T-helper 2 cell (primary cell): Measurements from ENCODE around the gene ATP13A5.

Source experiments
- DNase-seq, 5 experiments: peaks; one replicate each; pipeline versions ENCODE4 v3.0.0 to v3.0.0-alpha.2; 2012 to 2022
- total RNA-seq, 2 donors: gene quantifications; one replicate each; lab custom pipeline; 2026; lab: John Stamatoyannopoulos, UW

The ATP13A5 gene, protein sequence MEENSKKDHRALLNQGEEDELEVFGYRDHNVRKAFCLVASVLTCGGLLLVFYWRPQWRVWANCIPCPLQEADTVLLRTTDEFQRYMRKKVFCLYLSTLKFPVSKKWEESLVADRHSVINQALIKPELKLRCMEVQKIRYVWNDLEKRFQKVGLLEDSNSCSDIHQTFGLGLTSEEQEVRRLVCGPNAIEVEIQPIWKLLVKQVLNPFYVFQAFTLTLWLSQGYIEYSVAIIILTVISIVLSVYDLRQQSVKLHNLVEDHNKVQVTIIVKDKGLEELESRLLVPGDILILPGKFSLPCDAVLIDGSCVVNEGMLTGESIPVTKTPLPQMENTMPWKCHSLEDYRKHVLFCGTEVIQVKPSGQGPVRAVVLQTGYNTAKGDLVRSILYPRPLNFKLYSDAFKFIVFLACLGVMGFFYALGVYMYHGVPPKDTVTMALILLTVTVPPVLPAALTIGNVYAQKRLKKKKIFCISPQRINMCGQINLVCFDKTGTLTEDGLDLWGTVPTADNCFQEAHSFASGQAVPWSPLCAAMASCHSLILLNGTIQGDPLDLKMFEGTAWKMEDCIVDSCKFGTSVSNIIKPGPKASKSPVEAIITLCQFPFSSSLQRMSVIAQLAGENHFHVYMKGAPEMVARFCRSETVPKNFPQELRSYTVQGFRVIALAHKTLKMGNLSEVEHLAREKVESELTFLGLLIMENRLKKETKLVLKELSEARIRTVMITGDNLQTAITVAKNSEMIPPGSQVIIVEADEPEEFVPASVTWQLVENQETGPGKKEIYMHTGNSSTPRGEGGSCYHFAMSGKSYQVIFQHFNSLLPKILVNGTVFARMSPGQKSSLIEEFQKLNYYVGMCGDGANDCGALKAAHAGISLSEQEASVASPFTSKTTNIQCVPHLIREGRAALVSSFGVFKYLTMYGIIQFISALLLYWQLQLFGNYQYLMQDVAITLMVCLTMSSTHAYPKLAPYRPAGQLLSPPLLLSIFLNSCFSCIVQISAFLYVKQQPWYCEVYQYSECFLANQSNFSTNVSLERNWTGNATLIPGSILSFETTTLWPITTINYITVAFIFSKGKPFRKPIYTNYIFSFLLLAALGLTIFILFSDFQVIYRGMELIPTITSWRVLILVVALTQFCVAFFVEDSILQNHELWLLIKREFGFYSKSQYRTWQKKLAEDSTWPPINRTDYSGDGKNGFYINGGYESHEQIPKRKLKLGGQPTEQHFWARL
- total RNA-seq: 0 to 0.07 reads per million in 2 donors

DNA sequence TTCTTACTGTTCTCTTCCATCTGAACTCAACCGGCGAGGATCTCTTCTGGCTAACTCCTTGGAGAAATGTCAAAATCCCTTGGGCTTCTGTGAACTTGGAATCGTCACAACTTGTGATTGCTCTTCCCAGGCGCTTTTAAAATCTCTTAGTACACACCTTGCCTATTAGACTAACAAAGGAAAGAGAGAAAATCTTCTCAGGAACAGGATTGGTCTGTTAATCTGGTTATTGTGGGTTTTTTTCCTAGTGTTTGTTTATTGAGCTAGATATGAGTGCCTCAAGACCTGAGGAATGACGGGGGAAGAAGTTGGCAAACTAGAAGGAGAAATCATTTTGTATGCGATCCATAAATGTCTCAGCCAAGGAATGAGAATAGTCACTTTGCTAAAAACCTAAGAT is at the start of gene ATP13A5:
Gene ATP13A5 (minus strand): TSS at position 48 of the 400 bp plus-strand sequence. CDS start 28 bp downstream, at position 20.
- DNase-seq: no peak

DNA sequence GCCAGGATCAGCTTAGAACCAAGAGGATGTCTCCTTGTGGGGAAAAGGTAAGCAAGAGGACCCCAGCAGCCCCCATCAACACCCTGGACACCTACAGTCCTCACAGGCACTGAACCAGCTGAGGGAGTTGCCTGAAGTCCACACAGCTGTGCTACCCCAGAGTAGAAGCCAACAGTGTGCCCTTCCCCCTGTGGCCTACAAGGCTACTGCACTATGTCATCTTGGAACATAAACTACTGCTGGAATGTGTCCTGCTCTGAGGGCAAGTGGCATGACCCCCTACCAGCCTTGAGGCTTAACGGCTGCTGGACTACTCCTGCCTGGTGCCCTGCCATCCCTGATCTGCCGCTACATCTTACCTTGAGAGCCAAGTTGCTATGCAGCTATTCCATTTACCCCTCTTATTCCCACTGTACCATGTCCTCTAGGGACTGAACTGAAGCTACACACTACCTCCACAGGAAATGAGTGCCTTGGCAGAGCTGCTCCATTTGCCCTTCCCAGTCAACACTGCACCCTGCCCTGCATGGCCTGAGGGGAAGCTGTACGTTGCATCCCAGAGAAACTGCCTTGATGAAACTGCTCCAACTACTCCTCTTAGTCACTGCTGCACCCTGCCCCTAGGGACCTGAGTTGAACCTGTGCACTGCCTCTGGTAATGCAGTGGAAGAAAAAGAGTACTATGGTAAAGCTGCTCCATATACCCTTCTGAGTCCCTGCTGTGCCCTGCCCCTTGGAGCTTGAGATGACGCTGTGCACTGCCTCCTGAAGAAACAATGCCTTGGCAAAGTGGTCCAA is 40.2 kb upstream of the ATP13A5 start:
- DNase-seq: no peak

DNA sequence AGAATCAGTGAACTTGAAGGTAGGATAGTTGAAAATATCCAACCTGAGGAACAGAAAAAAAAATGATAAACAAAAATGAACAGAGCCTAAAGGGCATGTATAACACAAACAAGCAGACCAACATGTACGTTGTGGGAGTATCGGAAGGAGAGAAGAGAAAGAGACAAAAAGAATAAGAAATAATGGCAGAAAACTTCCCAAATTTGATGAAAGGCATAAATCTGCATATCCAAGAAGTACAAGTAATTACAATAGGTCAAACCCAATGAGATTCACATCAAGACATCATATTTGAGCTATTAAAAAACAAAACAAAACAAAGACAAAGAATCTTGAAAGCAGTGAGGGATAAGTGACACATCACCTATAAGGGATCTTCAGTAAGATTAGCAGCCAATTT is 38.1 kb upstream of the ATP13A5 start:
- no peak for DNase-seq

DNA sequence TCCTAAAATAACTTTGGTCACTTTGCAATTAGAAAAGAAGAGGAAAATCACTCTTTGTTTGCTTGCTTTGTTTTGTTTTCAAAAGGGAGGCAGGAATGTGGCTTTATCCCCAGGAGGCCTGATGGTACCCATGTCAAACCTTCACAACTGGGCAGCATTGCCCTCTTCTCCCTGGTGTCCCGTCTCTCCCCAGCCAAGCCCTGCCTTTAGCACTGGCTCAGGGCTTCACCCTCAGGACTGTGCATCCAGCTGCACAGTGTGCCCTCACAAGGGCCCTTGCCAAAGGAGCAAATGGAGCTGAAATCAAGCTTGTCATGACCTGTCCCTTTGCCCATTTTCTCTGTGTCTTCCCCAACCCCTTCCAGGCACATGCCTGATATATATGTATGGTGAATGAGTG is 29.1 kb upstream of the ATP13A5 start:
- no peak for DNase-seq

DNA sequence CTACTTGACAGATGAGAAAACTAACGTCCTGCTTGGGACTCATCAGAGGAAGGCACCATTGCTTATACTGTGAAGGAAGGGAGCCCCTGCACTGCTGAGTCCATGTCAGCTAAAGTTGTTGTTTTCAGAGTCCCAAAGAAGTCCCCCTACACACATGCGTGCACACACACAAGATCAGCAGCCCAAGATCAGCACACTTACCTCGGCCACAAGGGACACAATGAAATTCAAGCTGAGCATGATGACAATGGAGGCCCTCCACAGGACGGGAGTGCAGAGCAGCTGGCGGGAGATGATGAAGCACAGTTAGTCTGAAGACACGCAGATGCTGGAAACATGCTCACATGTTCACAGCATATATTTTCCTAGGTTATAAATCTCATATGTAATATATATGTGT is 28.6 kb upstream of the ATP13A5 start:
- no peak for DNase-seq

DNA sequence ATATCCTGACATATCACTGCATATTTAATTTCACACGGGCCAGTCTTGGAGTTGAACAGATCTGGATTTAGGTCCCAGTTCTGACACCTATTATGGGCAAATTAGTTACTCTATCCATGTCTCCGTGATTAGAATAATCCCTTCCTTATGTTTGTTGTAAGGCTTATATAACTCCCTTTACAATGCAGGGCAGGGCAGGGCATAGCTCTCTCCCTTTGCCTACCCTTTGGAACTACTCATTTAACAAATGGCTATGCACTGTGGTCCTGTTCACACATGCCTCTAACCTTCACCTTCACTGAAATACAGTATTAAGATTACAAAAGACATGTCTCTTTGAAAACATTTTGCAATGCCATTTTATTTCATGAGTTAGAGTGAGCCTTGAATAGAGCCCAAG is 24.8 kb upstream of the ATP13A5 start:
- DNase-seq: no peak

DNA sequence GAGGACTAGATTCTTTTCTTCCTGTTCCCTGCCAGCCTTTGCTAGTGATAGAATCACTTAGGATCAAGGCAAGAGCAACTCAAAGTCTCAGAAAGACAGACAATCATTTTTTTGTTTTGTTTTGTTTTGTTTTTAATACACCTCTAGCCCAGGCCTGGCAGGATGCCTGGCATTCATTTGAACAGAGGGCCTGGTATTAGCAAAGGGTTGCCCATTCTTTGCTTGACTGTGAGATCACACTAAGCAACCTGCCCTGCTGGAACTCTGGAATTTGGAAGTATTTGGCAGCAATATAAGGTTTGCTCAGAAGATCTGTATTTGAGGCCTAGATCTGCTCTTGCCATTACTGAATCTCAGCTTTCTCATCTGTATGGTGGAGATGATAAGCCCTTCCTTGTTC is 21.8 kb upstream of the ATP13A5 start:
- no peak for DNase-seq

DNA sequence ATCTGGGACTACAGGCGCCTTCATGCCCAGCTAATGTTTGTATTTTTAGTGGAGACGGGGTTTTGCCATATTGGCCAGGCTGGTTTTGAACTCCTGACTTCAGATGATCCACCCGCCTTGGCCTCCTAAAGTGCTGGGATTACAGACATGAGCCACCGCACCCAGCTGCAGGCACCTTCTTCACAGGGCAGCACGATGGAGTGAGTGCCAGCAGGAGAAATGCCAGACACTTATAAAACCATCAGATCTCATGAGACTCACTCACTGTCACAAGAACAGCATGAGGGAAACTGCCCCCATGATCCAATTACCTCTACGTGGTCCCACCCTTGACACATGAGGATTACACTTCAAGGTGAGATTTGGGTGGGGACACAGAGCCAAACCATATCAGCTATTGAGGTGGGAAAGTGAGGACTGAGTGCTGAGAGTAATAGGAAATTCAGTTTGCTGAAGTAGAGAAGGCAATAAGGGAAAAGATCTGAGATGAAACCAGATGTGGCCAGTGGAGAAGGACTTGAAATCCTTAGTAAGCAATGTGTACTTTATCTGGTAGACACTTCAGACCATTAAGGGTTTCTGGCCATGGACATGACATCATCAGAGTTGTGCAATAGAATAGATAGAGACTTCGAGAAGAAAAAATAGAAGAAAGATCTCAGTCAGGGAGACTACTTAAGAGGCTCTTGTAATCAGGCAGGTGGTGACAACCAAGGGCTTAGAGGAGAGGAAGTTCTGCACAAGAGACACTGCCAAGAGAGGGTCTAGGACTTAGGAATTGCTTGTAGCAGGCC is 18.1 kb upstream of the ATP13A5 start:
- DNase-seq: no peak

DNA sequence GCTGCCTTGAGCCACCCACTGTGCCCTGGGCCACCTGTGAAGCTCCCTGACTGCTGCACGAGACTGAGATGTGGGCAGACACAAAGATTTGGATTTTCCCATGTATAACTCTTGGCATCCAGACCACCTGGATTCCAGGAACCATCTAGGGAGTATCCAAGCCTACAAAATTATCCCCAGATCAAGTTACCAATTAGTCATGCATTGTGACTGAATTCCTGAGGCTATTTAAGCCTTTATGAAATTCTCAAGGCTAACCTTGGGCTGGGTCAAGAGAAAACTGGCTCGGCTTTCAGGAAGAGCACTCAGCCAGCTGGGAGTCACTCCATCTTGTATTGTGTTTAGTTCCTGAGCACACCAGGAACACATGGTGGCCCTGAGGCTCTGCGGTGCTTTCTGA is 13.3 kb upstream of the ATP13A5 start:
- no peak for DNase-seq

DNA sequence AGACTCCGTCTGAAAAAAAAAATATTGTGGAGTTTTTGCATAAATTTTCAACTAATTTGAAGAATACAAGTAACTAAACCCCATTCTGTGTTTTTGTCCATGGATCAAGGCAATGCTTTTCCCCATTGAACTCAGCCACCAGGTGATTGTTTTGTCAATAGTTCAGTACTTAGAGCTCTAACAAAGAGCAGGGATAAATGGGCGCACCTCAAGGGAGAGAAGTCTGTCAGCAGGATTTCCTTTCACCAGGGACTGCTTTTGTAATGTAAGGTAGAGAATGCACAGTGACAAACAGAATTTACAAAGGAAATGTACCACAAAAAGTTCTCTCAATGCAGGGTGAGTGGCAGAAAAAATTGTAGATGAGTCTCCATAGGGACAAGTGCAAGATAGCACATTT is 10.8 kb upstream of the ATP13A5 start:
- DNase-seq: no peak

DNA sequence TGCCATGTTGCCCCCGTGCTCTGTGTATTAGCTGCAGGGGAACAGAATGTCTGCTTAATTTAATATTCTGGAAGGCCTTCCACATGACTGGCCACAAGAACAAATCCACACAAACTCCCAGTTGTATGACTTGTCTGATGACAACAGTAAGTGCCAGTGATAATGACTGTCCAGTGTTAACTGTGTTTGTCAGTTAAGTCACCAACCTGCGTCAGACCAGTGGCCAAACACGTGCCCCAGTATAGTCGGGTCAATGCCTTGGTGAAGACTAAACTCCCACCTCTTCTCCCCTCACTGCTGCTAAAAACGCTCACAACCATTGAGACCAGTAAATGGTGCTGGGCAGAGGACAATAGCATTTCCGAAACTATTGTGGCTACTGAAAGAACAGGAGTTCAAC is 9.8 kb upstream of the ATP13A5 start:
- DNase-seq: no peak

DNA sequence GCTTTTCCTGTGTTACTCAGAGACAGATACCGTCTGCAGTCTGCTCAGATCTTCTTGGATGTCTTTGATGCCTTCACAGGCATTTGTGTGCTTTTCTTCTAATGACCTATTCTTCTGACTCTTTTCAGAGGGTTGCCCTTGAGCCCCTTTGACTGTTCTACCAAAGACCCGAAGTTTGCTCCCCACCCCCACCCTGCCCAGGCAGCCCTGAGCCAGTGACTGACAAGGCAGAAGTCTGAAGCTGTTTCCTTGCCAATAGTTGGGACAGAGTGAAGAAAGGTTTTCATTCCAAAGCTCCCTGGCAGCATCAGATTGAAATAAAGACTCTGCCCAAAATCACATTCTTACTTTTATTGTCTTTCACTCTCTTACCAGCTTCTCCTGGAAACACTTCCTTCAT is 9.0 kb upstream of the ATP13A5 start:
- no peak for DNase-seq

DNA sequence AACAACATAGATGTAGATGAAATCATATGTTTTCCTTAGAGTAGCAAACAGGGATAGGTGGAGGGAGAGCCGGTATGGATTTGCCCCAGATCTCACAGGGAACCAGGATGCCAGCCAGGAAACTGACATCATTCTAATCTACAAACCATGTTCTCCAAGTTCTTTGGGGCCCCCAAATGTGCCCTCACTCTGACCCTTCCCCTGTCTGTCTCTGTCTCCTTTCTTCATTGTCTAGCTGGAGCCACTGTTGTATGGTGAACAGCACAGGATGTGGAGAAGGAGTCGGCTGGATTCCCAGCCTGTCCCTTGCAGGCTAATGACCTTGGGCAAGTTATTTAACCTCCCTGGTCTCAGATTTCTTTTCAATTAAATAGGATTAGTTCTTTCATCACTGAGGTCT is 962 bp downstream of the ATP13A5 start:
- DNase-seq: no peak

DNA sequence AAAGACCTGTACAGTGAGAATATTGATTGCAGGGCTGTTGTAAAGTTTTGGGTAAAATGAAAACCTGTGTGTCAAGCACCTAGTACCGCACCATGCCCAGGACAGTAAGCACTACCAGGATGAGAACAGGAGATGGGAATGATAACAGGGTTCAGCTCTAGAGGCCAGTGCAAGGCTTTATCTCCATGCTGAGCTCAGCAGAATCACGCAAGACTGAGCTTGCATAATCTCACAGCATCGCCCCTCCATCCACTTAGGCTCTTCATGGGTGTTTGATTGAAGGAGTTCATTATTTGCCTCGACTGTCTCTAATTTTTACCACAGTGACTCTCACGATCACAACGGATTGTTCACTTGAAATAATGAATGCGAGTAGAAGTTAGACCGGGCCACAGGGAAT is 2.9 kb downstream of the ATP13A5 start:
- DNase-seq: no peak

DNA sequence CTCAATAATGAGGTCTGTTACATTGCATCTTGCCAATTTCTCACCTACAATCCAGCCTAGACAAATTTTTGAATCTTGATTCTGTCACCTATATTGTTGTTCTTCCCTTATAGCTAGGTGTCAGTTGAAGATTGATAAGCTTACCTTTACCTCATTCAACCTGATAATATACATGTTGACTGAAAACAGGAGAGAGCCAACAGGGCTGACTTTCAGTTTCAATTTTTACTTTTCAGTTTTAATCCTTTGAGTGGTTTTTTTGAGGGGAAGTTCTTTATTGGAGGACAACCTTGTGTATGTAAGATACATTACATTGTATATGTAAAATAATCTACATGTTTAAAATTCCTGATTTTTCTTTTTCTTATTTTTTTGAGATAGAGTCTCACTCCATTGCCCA is 5.8 kb downstream of the ATP13A5 start:
- DNase-seq: peak in 1 of 5 experiments; percentile 30

DNA sequence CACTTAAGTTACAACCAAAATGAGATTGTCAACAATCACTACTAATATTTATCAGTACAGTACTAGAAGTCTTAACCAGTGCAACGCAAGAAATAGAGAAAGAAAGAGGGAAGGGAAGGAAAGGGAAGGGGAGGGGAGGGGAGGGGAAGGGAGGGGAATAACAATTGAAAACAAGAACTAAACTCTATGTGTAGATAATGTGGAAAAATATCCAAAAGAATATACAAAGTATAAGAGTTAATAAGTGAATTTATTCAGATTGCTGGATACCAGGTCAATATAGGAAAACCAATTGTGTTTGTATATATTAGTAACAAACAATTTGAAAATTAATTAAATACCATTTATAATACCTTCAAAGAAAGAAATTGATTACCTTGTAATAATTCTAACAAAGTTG is 10.7 kb downstream of the ATP13A5 start:
- no peak for DNase-seq

DNA sequence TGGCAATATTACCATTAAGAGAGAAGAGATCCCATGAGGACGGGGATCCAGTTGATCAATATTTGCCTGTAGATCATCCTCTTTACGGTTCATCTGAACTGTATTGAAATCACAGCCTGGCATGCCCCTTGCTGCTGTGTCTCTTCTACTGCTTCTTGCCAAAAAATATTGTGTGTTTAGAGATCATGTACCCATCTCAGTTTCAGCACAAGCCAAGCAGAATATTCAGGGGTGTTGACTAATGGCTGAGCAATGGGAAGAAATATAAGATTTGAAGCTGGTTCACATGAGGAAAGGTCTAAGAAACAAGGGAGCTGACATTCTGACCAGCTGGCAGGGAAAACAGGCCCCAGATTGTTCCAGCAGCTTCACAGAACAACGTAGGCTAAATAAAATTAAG is 21.3 kb downstream of the ATP13A5 start:
- DNase-seq: no peak

DNA sequence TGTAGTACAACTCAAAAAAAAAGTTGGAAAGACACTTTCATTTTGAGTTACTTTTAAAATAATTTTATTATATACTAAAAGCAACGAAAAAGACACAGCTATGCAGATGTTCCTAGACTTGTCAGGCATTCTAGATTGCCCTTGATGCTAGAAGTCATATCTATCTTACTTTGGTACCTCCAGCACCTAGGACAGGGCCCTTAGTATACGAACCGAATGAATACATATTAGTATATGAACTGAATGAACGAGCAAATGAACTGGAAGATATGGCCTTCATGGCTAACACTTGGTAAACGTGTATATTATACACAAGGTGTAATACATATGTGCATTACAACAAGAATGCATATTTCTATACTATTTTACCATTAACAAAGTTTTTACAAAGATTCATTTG is 24.1 kb downstream of the ATP13A5 start:
- no peak for DNase-seq

DNA sequence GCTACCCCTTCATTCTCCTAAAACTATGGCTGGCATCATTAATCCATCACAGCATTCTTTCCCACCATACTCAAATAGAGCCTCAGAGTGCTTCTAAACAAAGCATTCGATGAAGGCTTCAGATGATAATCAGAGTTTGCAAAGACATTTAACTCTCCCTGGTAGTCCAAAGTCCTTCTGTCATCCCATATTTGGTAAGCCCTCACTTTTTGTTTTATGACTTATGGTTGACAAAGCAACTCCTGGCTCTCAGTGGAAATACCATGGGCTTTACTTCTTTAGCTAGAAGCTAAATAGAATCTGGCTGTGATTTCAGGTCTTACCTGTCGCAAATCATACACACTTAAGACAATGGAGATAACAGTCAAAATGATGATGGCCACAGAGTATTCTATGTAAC is 27.8 kb downstream of the ATP13A5 start:
- no peak for DNase-seq

DNA sequence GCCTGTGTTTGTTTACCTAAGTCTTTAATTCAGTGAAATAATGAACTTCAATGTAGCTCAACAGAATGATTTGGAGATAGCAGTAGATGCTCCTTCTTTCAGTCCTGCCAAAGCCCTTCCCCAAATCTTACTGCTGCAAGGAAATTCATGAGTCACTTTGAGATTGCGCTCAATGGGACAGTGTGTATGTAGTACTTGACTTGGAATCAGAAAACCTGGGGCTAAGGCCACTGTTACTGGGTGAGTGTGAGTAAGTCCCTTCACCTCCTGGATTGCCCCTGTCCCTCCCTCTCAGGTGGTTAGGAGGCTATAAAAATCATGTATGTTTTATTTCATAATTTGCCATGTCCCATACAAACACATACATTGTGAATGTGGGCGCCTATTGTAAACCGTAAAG is 29.9 kb downstream of the ATP13A5 start:
- no peak for DNase-seq
